Activated CD8-positive, alpha-beta memory T cell treated with anti-CD3 and anti-CD28 coated beads for 4 hours (primary cell): ENCODE data around the gene ARHGEF17.
"Not testable (repeated sequence)": the region's sequence is repeated elsewhere in the genome, so short reads cannot be mapped to it uniquely, and the experiment has no call there.

Experiments
- DNase-seq, 2 donors: peaks; one replicate each; pipeline ENCODE4 v3.0.0-alpha.2; 2020; ENCODE audit warnings: low read depth in 2 of 2

Gene ARHGEF17, protein sequence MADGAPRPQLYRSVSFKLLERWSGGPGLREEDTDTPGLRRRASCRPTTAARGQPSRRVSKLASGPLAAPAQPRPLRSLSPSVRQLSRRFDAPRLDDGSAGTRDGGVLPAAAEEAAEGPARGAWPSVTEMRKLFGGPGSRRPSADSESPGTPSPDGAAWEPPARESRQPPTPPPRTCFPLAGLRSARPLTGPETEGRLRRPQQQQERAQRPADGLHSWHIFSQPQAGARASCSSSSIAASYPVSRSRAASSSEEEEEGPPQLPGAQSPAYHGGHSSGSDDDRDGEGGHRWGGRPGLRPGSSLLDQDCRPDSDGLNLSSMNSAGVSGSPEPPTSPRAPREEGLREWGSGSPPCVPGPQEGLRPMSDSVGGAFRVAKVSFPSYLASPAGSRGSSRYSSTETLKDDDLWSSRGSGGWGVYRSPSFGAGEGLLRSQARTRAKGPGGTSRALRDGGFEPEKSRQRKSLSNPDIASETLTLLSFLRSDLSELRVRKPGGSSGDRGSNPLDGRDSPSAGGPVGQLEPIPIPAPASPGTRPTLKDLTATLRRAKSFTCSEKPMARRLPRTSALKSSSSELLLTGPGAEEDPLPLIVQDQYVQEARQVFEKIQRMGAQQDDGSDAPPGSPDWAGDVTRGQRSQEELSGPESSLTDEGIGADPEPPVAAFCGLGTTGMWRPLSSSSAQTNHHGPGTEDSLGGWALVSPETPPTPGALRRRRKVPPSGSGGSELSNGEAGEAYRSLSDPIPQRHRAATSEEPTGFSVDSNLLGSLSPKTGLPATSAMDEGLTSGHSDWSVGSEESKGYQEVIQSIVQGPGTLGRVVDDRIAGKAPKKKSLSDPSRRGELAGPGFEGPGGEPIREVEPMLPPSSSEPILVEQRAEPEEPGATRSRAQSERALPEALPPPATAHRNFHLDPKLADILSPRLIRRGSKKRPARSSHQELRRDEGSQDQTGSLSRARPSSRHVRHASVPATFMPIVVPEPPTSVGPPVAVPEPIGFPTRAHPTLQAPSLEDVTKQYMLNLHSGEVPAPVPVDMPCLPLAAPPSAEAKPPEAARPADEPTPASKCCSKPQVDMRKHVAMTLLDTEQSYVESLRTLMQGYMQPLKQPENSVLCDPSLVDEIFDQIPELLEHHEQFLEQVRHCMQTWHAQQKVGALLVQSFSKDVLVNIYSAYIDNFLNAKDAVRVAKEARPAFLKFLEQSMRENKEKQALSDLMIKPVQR (N-terminal part only)

DNA sequence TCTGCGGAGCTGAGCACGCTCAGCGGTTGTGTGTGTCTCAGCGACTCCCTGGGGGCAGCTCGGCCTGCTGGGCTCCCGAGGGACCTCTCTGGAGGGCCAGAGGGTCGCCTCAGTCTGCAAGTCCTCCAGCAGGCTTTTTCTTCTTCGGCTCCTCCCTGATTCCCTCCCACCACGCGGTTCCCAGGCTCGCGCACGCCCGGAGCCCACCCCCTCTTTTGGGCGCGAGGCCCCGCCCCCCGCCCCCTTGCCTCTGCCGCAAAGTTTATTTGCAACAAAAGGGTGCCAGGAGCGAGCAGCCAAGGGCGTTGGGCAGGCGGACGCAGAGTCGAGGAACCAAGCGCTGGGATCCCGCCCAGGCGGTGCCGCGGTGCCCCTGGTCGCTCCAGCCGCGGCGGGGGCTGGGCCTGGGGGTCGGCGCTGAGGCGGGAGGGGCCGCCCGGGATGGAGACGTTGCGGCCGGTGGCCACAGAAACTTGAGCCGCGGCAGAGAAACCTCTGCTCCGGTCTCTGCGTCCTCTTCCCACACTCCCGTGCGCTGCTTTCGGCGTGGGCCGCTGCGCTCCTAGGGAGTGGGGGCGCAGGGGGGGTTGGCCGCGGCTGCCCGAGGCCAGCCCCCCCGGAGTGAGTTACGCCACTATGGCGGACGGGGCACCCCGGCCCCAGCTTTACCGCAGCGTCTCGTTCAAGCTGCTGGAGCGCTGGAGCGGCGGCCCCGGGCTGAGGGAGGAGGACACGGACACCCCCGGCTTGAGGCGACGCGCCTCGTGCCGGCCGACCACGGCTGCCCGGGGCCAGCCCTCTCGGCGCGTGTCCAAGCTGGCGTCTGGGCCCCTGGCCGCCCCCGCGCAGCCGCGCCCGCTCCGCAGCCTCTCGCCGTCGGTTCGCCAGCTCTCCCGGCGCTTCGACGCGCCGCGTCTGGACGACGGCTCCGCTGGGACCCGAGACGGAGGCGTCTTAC, at the start of gene ARHGEF17:
ARHGEF17 (plus strand) TSS at position 274 of the 958 bp plus-strand sequence; CDS start at position 637, 363 bp downstream.
- DNase-seq, result peak; percentile 13 to 29

DNA sequence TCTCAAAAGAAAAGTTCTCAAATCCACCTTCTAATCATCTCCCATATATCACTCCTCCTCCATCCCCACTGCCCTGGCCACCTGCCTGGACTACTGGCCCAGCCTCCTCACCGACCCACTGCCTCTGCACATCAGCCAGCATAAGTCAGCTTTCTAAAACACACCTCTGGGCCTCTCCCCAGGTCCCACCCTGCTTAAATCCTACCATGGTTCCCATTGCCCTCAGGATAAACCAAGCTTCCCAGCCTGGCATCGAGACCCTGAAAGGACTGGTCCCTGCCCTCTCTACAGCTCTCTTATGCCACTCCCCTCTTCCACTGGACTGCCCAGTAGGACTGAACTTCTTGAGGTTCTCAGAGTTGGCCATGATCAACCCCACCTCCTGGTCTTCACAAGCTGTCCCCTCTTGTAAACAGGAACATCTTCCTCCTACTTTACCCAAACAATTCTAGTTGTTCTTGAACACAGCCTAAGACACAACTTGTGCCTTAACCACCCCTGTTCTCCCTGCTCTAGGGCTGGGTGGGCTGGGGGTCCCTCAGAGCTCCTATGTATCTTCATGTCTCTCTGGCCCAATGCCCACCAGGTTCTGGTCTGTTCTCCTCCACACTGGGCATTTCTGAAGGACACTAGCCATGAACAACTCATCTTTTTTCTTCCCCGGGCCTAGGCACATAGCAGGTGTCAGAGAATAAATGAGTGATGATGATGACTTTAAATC, 48.5 kb upstream of the ARHGEF17 start:
- DNase-seq, result no peak

DNA sequence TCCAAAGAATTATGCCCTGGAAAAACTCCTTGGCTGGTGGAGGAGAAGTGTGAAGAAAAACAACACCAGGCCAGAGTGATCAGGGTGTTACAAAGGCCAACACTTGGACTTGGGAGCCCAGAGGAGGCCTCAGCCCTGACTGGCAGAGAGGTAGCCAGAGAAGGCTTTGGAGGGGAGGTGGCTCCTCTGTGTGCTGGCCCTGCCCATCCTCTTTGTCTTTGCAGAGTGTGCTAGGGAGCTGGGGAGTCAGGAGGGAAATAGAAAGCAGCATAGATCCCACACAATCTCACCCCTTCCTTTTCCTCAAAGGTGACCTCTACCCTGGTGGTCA, 48.0 kb upstream of the ARHGEF17 start:
- DNase-seq, result no peak

DNA sequence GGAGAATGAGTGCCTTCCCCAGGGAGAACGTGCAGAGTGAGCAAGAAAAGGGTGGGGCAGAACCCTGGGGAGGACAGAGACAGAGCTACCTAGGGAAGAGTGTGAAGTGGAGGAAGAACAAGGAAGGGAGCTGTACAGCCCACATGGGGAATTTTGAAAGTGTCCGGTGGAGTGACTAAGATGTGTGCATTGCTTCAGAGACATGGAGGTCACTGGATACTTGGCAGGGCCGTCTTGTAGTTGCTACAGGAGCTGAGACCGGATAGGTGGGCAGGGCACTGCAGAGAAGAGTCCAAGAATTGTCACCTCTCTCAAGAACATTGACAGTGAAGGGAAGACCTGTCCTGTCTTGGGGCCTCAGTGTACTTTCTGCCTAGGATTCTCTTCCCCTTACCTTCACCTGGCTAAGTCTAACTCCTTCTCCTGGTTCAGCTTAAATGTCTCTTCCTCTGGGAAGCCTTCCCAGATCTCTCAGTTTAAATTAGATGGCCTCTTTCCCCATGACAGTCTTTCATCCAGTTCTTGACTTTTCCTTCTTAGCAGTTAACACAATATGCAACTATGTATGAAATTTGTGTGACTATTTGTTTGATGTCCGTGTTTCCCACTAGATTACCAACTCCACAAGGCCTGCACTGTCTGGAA, 45.1 kb upstream of the ARHGEF17 start:
- DNase-seq, result no peak

DNA sequence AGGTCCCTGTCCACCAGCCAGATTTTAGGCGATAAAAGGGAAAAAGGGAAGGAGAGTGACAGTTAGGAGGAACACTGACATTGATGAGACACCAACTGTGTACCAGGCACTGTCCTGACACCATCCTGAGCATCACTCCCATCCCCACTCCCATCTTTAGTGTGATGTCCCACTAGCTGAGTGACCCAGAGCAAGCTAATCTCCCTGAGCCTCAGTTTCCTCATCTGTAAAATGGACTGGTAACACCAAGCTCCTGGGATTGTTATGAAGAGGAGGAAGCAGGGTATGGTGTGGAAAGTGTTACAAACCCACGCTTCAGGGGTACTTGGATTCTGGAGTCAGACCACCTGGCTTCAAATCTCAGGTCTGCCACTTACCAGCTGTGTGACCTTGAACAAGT, 44.4 kb upstream of the ARHGEF17 start:
- DNase-seq, result no peak

DNA sequence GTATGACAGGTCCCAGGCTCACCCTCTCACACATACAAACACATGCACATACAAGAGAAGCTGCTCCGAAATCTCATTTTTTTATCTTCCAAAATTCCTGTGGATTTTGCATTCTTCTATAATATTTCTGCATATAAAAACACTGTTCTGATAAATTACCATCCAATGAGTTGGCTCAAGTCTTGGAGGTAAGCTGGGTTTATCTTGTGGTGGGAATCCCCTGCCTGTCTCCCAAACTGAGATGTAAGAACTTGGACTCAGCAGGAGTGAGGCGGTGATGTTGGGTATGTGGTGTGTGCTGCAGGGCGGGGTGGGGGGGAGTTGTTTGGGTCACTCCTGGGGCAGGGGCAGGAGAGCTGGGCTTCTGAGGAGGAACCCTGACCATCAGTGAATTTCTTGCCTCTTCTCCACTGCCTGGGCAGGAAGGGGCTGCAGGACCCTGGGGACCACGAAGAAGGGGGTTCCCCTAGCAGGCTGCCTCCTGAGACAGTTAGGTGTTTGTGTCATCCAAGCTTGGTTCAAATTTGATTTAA, 42.7 kb upstream of the ARHGEF17 start:
- DNase-seq, result no peak

DNA sequence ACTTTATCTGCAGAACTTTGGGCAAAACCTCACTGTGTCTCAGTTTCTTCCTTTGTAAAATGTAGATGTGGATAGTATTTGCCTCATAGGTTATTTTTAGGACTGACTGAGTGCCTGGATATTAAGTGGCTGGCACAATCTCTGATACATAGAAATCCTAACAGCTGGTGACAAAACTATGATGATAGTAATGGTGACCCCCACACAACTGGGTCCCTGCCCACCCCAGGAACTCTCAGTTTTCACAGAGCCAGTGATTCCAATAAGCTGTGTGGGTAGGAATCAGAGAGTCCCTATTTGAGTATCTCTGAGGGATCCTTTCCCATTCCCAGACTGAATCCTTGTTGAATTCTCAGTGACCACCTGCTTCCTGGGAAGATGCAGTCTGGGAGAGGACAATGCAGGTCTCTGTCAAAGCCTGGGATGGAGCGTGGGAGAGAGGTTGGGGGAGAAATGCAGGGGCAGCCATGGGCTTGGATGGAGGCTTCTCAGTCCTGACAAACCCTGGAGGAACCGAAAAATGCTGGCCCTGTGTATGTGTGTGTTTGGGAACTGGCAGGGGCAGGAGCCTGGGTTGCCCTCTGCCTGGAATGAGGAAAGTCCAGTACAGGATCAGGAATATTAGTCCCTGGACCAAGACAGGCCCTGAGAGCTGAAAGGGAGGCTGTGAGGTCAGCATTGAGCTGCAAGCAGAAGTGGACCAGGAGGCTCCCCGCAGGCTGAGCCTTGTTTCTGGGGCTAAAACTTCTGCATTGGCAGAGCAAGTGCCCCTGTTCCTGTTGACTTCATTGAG, 42.0 kb upstream of the ARHGEF17 start:
- DNase-seq, result no peak

DNA sequence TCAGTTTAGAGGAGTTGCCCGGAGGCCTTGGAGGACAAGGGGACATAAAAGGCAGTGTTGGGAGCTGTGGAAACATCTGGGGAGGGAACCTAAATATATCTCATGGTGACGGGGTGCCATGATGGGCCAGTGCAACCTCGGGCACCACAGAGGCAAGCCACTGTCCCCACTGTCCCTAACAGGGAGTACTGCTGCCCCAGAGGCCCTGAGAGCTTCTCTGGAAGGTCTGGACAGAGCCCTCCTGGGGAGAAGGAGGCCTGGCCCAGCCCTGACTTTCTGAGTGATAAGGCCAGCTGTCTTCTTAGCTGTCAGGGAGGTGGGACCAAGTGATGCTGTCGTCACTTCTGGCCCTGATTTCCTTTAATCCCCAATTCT, 41.4 kb upstream of the ARHGEF17 start:
- DNase-seq, result no peak

DNA sequence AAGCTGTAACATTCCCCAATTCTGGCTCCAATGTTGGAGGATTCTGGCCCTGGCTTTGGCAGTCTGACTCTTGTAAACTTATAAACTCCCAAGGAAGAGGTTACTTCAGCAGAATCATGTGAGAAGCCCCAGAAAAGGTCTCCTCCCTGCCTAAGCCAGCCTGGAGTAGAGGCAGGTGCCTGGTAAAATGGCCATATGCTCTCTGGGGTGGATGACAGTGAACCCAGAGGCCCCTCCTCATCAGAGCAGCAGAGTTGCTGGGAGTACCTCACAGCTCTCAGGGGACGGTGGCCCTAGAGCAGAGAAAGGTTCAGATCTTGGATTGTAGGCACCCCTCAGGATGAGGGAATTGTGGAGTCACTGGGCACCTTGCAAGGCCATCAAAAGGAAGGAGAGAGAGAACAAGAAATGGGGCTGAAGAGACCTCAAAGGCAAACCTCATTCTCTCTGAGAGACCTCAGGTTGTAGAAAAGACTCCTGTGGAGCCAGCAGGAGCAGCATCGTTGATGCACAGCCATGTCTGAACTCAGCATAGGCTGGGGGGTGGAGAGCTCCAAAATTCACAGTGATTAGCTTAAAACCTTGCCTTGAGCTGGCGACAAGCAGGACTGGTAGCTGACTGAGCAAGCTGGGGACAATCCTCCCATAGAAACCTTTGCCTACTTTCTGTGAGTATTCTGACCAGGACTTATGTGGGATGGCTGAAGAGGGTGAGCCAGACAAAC, 40.8 kb upstream of the ARHGEF17 start:
- DNase-seq, result no peak

DNA sequence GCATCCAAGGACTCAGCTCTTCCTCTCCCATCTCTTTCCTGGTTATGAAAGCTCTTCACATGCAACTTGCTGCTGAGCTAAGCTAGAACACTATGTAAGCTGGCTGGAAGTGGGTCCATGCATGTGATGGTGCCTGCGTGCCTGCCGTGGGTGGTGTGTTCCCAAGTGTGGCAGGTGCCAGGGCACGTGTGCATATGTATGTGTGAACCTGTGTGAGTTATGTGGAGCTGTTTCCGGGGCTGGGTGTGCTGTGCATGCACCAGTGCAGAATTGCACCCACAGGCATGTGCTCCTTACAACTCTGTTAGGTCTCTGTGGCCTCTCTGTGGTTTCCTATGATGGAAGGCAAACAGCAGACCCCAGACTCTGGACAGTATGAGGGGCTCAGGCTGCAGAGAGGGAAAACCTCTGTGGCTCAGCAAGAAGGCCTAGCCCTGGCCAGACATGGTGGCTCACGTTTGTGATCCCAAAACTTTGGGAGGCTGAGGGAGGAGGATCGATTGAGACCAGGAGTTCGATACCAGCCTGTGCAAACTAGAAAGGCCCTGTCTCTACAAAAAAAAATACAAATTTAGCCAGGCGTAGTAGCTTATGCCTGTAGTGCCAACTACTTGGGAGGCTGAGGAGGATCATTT, 40.1 kb upstream of the ARHGEF17 start:
- DNase-seq, result no peak

DNA sequence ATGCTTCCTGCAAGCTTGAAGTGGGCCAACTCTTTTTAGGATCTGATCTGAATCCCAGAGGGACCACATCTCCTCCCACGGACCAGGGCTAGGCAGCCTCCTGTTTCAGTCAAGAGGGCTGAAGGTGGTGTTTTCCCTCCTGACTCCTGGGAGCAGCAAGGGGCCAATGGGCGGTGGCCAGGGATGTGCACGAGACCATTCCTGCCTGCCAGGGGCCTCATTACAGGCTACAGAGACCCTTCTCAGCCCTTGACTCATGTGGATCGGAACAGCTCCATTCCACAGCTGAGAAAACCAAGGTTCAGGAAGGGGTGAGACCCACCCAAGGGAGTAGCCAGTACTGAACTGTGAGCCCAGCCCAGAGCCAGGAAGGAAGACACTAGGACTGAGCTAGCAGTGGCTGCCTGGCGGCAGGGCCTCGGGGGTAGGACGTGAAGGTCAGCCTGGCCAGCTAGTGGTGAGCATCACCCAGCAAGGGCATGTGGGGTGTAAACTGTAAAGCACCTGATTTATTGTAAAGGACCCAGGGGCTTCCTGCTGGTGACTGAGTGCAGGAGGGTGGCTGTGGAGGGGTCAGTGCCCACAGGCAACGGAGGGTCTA, 39.3 kb upstream of the ARHGEF17 start:
- DNase-seq, result no peak

DNA sequence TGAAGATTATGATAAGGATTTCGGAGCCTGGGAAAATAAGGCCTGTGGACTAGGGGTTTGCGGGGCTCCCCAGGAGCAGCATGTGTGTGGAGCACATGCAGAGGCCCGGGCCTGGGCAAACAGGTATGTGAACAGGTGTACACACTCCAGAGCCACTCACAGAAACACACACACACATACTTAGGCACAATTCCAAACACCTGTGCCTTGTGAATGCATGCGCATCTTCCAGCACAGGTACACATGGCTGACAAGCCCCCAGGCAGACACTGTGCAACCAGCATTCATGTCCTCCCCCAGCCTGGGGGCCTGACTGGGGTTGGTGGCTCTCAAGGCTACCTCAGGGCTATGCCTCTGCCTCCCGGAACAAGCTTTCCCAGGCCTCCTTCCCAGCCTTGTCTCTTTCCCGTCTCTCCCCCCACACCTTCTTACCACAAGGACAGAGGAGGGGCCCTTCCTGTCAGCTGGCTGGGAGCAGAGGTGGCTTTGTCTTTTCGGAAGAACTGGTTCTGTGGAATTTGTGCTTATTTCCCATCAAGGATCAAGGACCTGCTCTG, 38.5 kb upstream of the ARHGEF17 start:
- no peak for DNase-seq

DNA sequence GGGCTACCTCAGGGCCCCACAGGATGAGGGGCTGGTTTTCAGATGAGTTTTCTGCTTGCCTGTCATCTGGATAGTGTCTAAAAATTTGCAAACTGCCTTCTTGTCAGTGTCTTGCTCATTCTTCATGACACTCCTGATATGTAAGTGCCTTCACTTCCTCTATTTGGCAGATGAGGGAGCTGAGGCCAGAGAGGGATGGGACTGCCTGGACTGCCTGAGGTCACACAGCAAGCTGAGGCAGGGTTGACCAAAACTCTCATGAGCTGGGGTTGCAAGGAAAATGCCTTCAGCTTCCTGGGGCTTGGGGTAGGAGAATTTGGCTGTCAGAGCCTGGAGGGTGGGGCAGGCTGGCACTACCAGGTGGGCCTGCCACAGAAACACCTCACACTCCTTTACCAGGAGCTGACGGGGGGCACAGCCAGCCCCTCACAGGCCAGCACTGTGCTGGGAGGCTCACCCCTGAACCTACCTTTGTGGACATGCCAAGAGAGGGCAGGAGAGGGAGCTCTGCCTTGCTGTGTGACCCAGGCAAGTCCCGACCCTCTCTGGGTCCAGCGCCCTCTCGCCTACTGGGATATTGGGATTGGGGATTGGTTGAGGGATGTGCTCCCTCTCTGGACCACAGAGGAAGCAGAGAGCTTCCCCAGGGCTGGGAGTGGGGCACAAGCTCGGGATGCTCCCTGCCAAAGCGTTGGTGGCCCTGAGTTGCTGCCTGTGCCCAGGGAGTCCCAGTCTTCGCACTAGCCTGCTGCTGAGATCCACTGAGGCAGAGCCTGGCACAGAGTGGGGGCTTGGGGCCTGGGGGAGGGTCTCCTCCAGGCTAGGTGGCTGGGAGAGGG, 37.8 kb upstream of the ARHGEF17 start:
- DNase-seq, result no peak

DNA sequence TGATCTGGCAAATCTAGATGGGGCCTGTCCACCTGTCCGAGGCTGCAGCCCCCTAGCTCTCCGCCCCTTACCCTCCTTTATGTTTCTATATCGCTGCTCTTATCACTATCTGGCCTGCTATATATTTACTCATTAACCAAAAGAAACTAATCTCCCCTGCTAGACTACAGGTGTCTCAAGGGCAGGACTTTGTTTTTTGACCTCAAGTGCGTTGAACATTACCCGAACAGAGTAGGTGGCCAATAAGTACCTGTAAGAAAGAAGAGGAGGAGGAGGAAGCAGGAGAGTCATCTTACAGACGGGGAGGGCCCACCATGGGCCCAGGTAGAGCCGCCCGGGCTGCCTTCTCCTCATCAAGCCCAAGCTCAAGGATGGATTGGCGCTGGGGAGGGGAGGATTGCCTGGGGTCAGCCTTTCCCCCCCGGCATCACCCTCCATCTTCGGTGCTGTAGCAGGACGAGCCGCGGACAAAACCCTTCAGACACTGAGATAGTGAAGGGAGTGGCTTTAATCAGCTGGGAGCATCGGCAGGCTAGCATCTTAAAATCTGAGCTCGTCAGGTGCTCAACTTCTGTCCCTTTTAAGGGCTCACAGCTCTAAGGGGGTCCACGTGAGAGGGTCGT, 37.1 kb upstream of the ARHGEF17 start:
- no peak for DNase-seq

DNA sequence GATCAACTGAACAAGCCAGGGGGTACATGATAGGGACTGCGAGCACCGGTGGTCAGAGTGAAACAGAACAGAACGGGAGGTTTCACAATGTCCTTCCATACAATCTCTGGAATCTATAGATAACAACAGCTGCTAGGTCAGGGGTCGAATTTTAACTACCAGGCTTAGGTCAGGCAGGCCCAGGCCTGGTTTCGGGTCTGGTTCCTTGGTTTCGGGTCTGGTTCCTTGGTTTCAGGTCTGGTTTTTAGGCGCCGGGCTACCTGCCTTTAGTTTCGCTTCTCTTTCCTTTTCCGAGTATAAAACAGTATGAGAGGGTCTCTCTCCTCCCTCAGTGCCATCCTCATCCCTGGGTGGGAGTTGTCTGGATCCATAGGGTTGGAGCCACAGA, 36.6 kb upstream of the ARHGEF17 start:
- DNase-seq, result not testable (repeated sequence)
